PC-9 (cell line): ENCODE results near the gene KIR3DL1. TPM values are rescaled to one million over a fixed set of nuclear protein-coding genes. Genes with fewer than 3 reads are reported as not detected.
"Not testable (repeated sequence)": the region's sequence is repeated elsewhere in the genome, so short reads cannot be mapped to it uniquely, and the experiment has no call there.

Experiments
- Bru-seq: library from RNA; stranded (reverse); fragments of 400-500 nt; gene quantifications from one replicate; lab custom pipeline; 2021; lab: Mats Ljungman, UMichigan
- BruChase-seq, 2 experiments: library from RNA; stranded (reverse); fragments of 400-500 nt; gene quantifications; one replicate each; lab custom pipeline; 2021; lab: Mats Ljungman, UMichigan
- BruUV-seq: library from RNA; stranded (reverse); fragments of 400-500 nt; replicated peaks from 2 replicates; lab custom pipeline; 2021; lab: Mats Ljungman, UMichigan
- CTCF ChIA-PET: fragments of 300-600 bp; sonication (Branson Sonifier 250); formaldehyde crosslinking; loops from one replicate; lab custom pipeline; 2022; ENCODE audit warnings: antibody characterized with exemption; lab: Charles Lee
- POLR2A ChIA-PET: fragments of 300-600 bp; sonication (Branson Sonifier 250); formaldehyde crosslinking; loops from one replicate; lab custom pipeline; 2022; ENCODE audit warnings: antibody characterized with exemption; ENCODE audit not compliant: unreplicated experiment; lab: Charles Lee
- DNase-seq, 2 experiments: peaks; one replicate each; pipeline versions ENCODE4 v3.0.0 to v3.0.0-alpha.2; 2015 to 2022; ENCODE audit warnings: mixed read lengths in 1 of 2
- H2AFZ ChIP-seq: fragments of 200-600 bp; sonication (generic); 2 replicates; pipeline ENCODE4 v1.8.1; 2017; ENCODE audit warnings: antibody characterized with exemption
- H3F3A ChIP-seq: fragments of 200-600 bp; sonication (generic); 2 replicates; pipeline ENCODE4 v1.8.1; 2017; ENCODE audit warnings: antibody characterized with exemption, mild to moderate bottlenecking, low read depth; ENCODE audit not compliant: insufficient read depth
- H3K27ac ChIP-seq: fragments of 200-600 bp; sonication (generic); 2 replicates; pipeline ENCODE4 v1.6.1; 2016; ENCODE audit warnings: mixed run types
- H3K27me3 ChIP-seq: fragments of 200-600 bp; sonication (generic); 2 replicates; pipeline ENCODE4 v1.6.1; 2016; ENCODE audit warnings: low read depth, mixed run types; ENCODE audit not compliant: insufficient read depth
- H3K36me3 ChIP-seq: fragments of 200-600 bp; sonication (generic); 2 replicates; pipeline ENCODE4 v1.6.1; 2016; ENCODE audit warnings: low read depth, mixed run types
- H3K4me1 ChIP-seq: fragments of 200-600 bp; sonication (generic); replicated peaks from 2 replicates; pipeline ENCODE4 v1.6.1; 2016; ENCODE audit warnings: mixed run types; ENCODE audit not compliant: insufficient read depth
- H3K4me2 ChIP-seq: fragments of 200-600 bp; sonication (generic); 2 replicates; pipeline ENCODE4 v1.6.1; 2017; ENCODE audit warnings: mixed run types
- H3K4me3 ChIP-seq: fragments of 200-600 bp; sonication (generic); 2 replicates; pipeline ENCODE4 v1.6.1; 2016; ENCODE audit warnings: mixed run types
- H3K79me2 ChIP-seq: fragments of 200-600 bp; sonication (generic); 2 replicates; pipeline ENCODE4 v1.6.1; 2017; ENCODE audit warnings: low read depth, mixed run types
- H3K9me2 ChIP-seq: fragments of 200-600 bp; sonication (generic); 2 replicates; pipeline ENCODE4 v1.8.1; 2017; ENCODE audit warnings: mild to moderate bottlenecking; ENCODE audit not compliant: insufficient read depth
- H3K9me3 ChIP-seq: fragments of 200-600 bp; sonication (generic); 2 replicates; pipeline ENCODE4 v1.8.1; 2016; ENCODE audit warnings: low read depth; ENCODE audit not compliant: insufficient read depth
- H4K20me1 ChIP-seq: fragments of 200-600 bp; sonication (generic); 2 replicates; pipeline ENCODE4 v1.8.1; 2017; ENCODE audit not compliant: insufficient read depth
- intact Hi-C: fragments of 100-400 bp; cut with micrococcal nuclease; formaldehyde crosslinking; loops from one replicate; pipeline ENCODE4 v1.10.0; 2022; ENCODE audit not compliant: unreplicated experiment
- long read RNA-seq: library from polyadenylated mRNA; stranded (forward); transcript quantifications from one replicate; pipeline ENCODE4 v2.0.0, GENCODE V29; 2022
- total RNA-seq: library from RNA; stranded (reverse); gene quantifications from 2 replicates; pipeline ENCODE4 v1.2.3, GENCODE V29; 2021

KIR3DL1 gene
- total RNA-seq (not detected in 2 replicates), Bru-seq, nascent RNA (not detected), BruChase-seq, experiment 1, labeled RNA remaining after a 2-hour chase (not detected), BruChase-seq, experiment 2, labeled RNA remaining after a 6-hour chase (not detected)
- long read RNA-seq, result 0 reads

DNA sequence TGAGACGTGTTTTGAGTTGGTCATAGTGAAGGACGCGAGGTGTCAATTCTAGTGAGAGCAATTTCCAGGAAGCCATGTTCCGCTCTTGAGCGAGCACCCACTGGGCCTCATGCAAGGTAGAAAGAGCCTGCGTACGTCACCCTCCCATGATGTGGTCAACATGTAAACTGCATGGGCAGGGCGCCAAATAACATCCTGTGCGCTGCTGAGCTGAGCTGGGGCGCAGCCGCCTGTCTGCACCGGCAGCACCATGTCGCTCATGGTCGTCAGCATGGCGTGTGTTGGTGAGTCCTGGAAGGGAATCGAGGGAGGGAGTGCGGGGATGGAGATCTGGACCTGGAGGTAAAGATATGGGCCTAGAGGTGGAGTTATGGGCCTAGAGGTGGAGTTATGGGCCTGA lies at the start of gene KIR3DL1:
TSS of gene KIR3DL1 (plus strand) at position 218 of the 400 bp plus-strand sequence.
- H4K20me1 ChIP-seq, CTCF ChIA-PET, POLR2A ChIA-PET, H3K9me2 ChIP-seq, DNase-seq, H3K4me2 ChIP-seq, H3K4me3 ChIP-seq, H3K4me1 ChIP-seq, BruUV-seq, H2AFZ ChIP-seq, H3F3A ChIP-seq, H3K36me3 ChIP-seq, intact Hi-C loops, H3K79me2 ChIP-seq, H3K27ac ChIP-seq, H3K9me3 ChIP-seq: not testable (repeated sequence)
- peaks cover 64% of the 10 kb centered on the region for H3K27me3 ChIP-seq

DNA sequence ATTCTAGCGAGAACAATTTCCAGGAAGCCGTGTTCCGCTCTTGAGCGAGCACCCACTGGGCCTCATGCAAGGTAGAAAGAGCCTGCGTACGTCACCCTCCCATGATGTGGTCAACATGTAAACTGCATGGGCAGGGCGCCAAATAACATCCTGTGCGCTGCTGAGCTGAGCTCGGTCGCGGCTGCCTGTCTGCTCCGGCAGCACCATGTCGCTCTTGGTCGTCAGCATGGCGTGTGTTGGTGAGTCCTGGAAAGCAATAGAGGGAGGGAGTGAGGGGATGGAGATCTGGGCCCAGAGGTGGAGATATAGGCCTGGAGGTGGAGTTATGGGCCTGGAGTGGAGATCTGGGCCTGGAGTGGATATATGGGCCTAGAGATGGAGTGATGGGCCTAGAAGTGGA lies 46.6 kb upstream of the KIR3DL1 start, which contains the start of gene KIR2DL1:
TSS of gene KIR2DL1 (plus strand) at position 148 of the 400 bp plus-strand sequence. CDS start at position 206, 58 bp downstream.
- H3K9me2 ChIP-seq, intact Hi-C loops, H3K4me3 ChIP-seq, CTCF ChIA-PET, H3K36me3 ChIP-seq, H2AFZ ChIP-seq, H3K27ac ChIP-seq, H3K9me3 ChIP-seq, H3K4me1 ChIP-seq, DNase-seq, BruUV-seq, H4K20me1 ChIP-seq, POLR2A ChIA-PET, H3K79me2 ChIP-seq, H3K4me2 ChIP-seq, H3F3A ChIP-seq: not testable (repeated sequence)
- H3K27me3 ChIP-seq, result peaks cover 21% of the 10 kb centered on the region; the same call in 1 of the 2 replicates

DNA sequence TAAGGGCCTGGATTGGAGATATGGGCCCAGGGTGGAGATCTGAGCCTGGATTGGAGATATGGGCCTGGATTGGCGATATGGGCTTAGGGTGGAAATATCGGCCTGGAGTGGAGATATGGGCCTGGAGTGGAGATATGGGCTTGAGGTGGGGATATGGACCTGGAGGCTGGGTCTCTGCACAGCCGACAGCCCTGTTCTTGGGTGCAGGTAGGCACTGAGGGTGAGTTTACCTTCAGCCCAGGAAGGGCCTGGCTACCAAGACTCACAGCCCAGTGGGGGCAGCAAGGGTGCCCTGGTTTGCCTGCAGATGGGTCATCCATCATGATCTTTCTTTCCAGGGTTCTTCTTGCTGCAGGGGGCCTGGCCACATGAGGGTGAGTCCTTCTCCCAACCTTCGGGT lies 45.8 kb upstream of the KIR3DL1 start:
- H3K79me2 ChIP-seq, H3K4me1 ChIP-seq, H4K20me1 ChIP-seq, H3F3A ChIP-seq, H3K4me3 ChIP-seq, H2AFZ ChIP-seq, H3K27ac ChIP-seq, CTCF ChIA-PET, H3K36me3 ChIP-seq, POLR2A ChIA-PET, DNase-seq, intact Hi-C loops, H3K9me3 ChIP-seq, H3K9me2 ChIP-seq, BruUV-seq, H3K4me2 ChIP-seq: not testable (repeated sequence)
- peaks cover 22% of the 10 kb centered on the region; the same call in 1 of the 2 replicates for H3K27me3 ChIP-seq

DNA sequence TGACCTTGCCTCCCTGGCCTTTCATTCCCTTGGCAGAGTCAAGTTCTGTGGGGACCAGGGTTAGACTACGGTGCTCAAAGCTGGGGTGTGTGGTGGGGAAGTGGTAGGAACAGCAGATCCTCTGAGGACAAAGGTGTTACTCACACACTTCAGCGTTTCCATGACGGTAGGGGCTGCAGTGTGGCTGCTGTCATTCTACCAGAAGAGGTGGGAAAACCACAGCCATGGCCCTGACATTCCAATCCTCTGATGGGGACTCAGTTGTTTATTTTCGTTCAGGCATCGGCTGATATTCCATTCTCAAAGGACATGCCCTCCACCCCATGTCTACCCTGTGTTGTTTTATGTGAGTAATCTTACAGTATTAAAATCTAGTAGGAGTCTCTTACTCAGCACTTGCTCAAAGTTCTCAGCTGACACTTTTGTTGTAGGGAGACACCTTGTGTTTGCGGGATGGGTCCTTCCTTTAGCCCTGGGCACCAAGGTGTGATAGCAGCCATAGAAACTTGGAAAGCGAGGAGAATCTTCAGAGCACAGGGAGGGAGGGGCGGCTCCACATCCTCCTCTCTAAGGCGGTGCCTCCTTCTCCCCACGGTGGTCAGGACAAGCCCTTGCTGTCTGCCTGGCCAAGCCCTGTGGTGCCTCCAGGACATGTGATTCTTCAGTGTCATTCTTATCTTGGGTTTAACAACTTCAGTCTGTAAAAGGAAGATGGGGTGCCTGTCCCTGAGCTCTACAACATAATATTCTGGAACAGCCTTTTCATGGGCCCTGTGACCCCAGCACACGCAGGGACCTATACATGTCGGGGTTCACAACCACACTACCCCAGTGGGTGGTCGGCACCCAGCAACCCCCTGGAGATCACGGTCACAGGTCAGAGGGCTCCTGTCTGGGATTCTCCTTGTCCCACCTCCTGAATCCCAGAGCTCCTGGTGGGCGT lies 45.0 kb upstream of the KIR3DL1 start:
- POLR2A ChIA-PET, CTCF ChIA-PET, intact Hi-C loops: not testable (repeated sequence)

DNA sequence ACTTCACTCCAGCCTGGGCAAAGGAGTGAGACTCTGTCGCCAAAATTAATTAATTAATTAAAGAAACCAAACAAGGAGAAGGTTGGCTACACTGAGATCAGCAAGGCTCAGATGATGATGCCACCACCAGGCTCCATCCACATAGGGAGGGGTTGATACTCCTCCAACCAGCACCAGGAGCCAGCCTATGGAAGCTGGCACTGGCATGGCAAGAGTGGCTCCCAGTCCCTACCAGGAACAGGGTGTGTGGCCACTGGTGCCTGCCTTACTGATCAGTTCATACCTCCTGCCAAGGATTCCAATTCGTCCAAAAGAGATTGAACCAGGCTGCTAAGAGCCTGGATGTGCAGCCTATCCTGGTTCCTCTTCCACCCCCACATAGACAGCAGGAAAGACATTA lies 43.6 kb upstream of the KIR3DL1 start:
- H3K4me1 ChIP-seq, BruUV-seq, H3K79me2 ChIP-seq, H3K4me3 ChIP-seq, CTCF ChIA-PET, H3F3A ChIP-seq, DNase-seq, H4K20me1 ChIP-seq, H2AFZ ChIP-seq, H3K9me3 ChIP-seq, H3K27ac ChIP-seq, H3K9me2 ChIP-seq, H3K36me3 ChIP-seq, H3K4me2 ChIP-seq, POLR2A ChIA-PET, intact Hi-C loops: not testable (repeated sequence)
- H3K27me3 ChIP-seq, result peaks cover 36% of the 10 kb centered on the region; the same call in 1 of the 2 replicates

More for the DNA sequence above, 45.0 kb upstream of the KIR3DL1 start:
- H3K4me1 ChIP-seq, BruUV-seq, H3K4me2 ChIP-seq, H2AFZ ChIP-seq, H3K79me2 ChIP-seq, H3K27ac ChIP-seq, H3K4me3 ChIP-seq, H3F3A ChIP-seq, H3K36me3 ChIP-seq, H4K20me1 ChIP-seq, H3K9me3 ChIP-seq, H3K9me2 ChIP-seq: not testable (repeated sequence)
- peak in 1 of 2 experiments; percentile 1 for DNase-seq
- H3K27me3 ChIP-seq, result peaks cover 27% of the 10 kb centered on the region; the same call in 1 of the 2 replicates

DNA sequence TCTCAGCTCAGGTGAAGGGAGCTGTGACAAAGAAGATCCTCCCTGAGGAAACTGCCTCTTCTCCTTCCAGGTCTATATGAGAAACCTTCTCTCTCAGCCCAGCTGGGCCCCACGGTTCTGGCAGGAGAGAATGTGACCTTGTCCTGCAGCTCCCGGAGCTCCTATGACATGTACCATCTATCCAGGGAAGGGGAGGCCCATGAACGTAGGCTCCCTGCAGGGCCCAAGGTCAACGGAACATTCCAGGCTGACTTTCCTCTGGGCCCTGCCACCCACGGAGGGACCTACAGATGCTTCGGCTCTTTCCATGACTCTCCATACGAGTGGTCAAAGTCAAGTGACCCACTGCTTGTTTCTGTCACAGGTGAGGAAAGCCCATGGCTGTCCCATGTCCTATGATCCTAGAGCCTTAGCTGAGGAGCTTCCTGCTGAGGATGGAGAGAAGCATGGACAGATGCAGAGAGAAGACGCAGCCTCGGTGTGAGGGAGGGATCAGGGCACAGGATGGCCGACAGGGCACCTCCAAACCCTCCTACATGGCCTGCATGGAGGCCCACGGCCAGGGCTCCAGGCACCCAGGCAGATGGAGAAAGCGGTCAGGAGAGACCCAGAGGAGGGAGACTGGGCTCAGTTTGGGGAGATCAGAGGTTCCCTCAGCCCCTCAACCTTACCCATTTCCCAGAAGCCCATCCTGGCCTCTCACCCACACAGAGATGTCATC lies 41.0 kb upstream of the KIR3DL1 start:
- H3K9me3 ChIP-seq, H3K79me2 ChIP-seq, DNase-seq, H3K4me3 ChIP-seq, intact Hi-C loops, H3F3A ChIP-seq, POLR2A ChIA-PET, H3K4me1 ChIP-seq, H3K9me2 ChIP-seq, H3K27ac ChIP-seq, H2AFZ ChIP-seq, H3K4me2 ChIP-seq, BruUV-seq, H4K20me1 ChIP-seq, H3K36me3 ChIP-seq, CTCF ChIA-PET: not testable (repeated sequence)
- peaks cover 43% of the 10 kb centered on the region; the same call in 1 of the 2 replicates for H3K27me3 ChIP-seq
